Endodermal cell (in vitro differentiated cells): ENCODE measurements around the gene OTOA. TPM values are rescaled to one million over a fixed set of nuclear protein-coding genes. Genes with fewer than 3 reads are reported as not detected.
A peak's percentile ranks its signal among the peaks of the same experiment; 100 is the strongest.

Experiments used
- DNase-seq: peaks from one replicate; pipeline ENCODE4 v3.0.0-alpha.2; 2017
- H3K27ac ChIP-seq: 2 replicates; pipeline ENCODE4 v1.5.1; 2013; ENCODE audit warnings: mild to moderate bottlenecking, low read depth, low read length, moderate library complexity
- H3K27me3 ChIP-seq: 2 replicates; pipeline ENCODE4 v1.6.1; 2013; ENCODE audit warnings: mild to moderate bottlenecking, low read length, moderate library complexity; ENCODE audit not compliant: insufficient read depth, control insufficient read depth, poor library complexity, severe bottlenecking
- H3K36me3 ChIP-seq: 2 replicates; pipeline ENCODE4 v1.7.0; 2013; ENCODE audit warnings: mild to moderate bottlenecking, low read length, moderate library complexity; ENCODE audit not compliant: control insufficient read depth, insufficient read depth
- H3K4me1 ChIP-seq: one replicate; pipeline ENCODE4 v1.7.0; 2013; ENCODE audit warnings: low read length; ENCODE audit not compliant: control insufficient read depth, insufficient read depth
- H3K4me3 ChIP-seq: 2 replicates; pipeline ENCODE4 v1.5.1; 2013; ENCODE audit warnings: mild to moderate bottlenecking, low read length, moderate library complexity
- H3K9ac ChIP-seq: 2 replicates; pipeline ENCODE4 v1.6.1; 2013; ENCODE audit warnings: mild to moderate bottlenecking, low read length, moderate library complexity; ENCODE audit not compliant: poor library complexity, severe bottlenecking; ENCODE audit errors: extremely low read depth
- H3K9me3 ChIP-seq: 2 replicates; pipeline ENCODE4 v1.6.1; 2013; ENCODE audit warnings: mild to moderate bottlenecking, low read length, moderate library complexity; ENCODE audit not compliant: control insufficient read depth
- H3K27ac Mint-ChIP-seq: 2 replicates; pipeline ENCODE4 v1.8.0; 2020; ENCODE audit warnings: mixed read lengths
- H3K27me3 Mint-ChIP-seq: 2 replicates; pipeline ENCODE4 v1.8.0; 2021; ENCODE audit warnings: mild to moderate bottlenecking, mixed read lengths; ENCODE audit not compliant: insufficient read depth
- H3K36me3 Mint-ChIP-seq: 2 replicates; pipeline ENCODE4 v1.8.0; 2020; ENCODE audit warnings: low read depth, mixed read lengths
- H3K4me1 Mint-ChIP-seq: 2 replicates; pipeline ENCODE4 v1.8.0; 2020; ENCODE audit warnings: mixed read lengths
- H3K4me3 Mint-ChIP-seq: 2 replicates; pipeline ENCODE4 v1.8.0; 2020; ENCODE audit warnings: mild to moderate bottlenecking, moderate library complexity, mixed read lengths
- H3K9me3 Mint-ChIP-seq: 2 replicates; pipeline ENCODE4 v1.8.0; 2020; ENCODE audit warnings: mild to moderate bottlenecking, mixed read lengths
- WGBS, 2 experiments: methylation state at CpG; one replicate each; pipeline versions ENCODE4 v1.1.5 to v1.1.7; 2013; ENCODE audit warnings: missing lambda C conversion rate in 2 of 2, mixed read lengths in 1 of 2; ENCODE audit not compliant: insufficient coverage in 1 of 2, insufficient read length in 1 of 2; 5-methylcytosine and 5-hydroxymethylcytosine counted together
- total RNA-seq, 2 donors: library from RNA; stranded (reverse); fragmentation: NEBNext Ultra II Directional in 1 of 2; extraction: Animal tissue kit (Norgen Biotek cat#: 25700) in 1 of 2; gene quantifications; 2 replicates in 1 of 2; 3 replicates in 1 of 2; pipeline ENCODE4 v1.2.1, GENCODE V29; 2021
- TF ChIP-seq, protein P1 (sequence below): fragments of 200-600 bp; sonication (generic); conservative IDR thresholded peaks from 2 replicates; pipeline ENCODE4 v1.5.0; 2021; ENCODE audit warnings: antibody characterized with exemption, mild to moderate bottlenecking

Gene OTOA
- total RNA-seq, 2 donors from 2014 or later, result 0.07 to 0.09 TPM

DNA sequence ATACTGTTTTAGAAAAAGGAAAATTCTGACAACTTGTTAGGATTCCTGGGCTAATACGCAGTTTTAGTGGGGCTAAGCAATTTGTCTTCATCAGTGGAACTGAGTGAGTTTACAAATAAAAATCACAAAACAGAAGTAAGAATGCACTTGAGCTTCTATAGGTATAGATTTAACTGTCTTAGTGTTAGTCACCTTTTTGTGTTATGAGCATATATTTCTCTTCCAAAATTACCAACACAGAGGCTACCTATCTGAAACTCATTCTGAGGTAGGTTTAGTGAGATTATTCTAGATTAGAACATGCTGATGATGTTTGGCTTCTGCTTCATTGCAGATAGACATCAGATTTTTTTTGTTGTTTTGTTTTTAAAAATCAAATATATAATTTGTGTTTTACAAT is 41.2 kb upstream of the OTOA start:
- Histone ChIP-seq H3K4me1 (peaks cover 4% of the 10 kb centered on the region), H3K27me3 (no peaks in the 10 kb centered on the region), H3K4me3 (no peak overlapping the region), H3K36me3 (peaks cover 47% of the 10 kb centered on the region), H3K9me3 (peaks cover 1% of the 10 kb centered on the region), H3K27ac (no peak overlapping the region), H3K9ac (no peak overlapping the region)
- Mint-ChIP-seq H3K27me3 (no peaks in the 10 kb centered on the region), H3K4me3 (no peak overlapping the region), H3K27ac (no peak overlapping the region), H3K4me1 (peaks cover 22% of the 10 kb centered on the region), H3K36me3 (peaks cover 64% of the 10 kb centered on the region), H3K9me3 (peaks cover 5% of the 10 kb centered on the region)
- TF ChIP-seq, protein P1, sequence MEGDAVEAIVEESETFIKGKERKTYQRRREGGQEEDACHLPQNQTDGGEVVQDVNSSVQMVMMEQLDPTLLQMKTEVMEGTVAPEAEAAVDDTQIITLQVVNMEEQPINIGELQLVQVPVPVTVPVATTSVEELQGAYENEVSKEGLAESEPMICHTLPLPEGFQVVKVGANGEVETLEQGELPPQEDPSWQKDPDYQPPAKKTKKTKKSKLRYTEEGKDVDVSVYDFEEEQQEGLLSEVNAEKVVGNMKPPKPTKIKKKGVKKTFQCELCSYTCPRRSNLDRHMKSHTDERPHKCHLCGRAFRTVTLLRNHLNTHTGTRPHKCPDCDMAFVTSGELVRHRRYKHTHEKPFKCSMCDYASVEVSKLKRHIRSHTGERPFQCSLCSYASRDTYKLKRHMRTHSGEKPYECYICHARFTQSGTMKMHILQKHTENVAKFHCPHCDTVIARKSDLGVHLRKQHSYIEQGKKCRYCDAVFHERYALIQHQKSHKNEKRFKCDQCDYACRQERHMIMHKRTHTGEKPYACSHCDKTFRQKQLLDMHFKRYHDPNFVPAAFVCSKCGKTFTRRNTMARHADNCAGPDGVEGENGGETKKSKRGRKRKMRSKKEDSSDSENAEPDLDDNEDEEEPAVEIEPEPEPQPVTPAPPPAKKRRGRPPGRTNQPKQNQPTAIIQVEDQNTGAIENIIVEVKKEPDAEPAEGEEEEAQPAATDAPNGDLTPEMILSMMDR, result no peak
- no peak for DNase-seq
- 82% methylated on average over 1 of the region's 1 CpG; no CpG with 5 or more reads in 1 of the 2 experiments for WGBS, 2 experiments

DNA sequence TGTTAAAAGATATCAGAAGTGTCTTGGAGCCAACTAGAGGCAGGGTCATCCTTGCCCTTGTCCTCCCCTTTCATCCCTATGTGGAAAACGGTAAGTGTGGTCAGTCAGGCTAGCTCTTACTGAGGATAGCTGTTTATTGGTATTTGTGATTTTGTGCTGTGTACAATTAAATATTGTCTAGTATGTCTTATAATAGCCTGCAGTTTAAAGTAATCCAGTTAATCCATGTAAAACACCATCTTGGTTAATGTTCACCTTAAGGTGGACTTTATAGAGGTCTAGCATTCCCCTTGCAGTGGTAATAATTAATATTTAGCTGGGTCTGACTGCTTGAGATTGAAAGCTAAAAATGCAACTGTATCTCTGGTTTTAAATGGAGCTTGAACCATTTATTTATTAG is 38.7 kb upstream of the OTOA start:
- Histone ChIP-seq H3K4me1 (no peaks in the 10 kb centered on the region), H3K9me3 (peaks cover 26% of the 10 kb centered on the region), H3K36me3 (peaks cover 58% of the 10 kb centered on the region), H3K9ac (no peak overlapping the region), H3K27me3 (no peaks in the 10 kb centered on the region), H3K4me3 (no peak overlapping the region), H3K27ac (no peak overlapping the region)
- TF ChIP-seq, protein P1, result no peak
- Mint-ChIP-seq H3K27me3 (no peaks in the 10 kb centered on the region), H3K4me1 (peaks cover 9% of the 10 kb centered on the region), H3K9me3 (peaks cover 29% of the 10 kb centered on the region), H3K27ac (no peak overlapping the region), H3K4me3 (no peak overlapping the region), H3K36me3 (peaks cover 72% of the 10 kb centered on the region)
- WGBS, 2 experiments, result 87% methylated on average over 1 of the region's 1 CpG; no CpG with 5 or more reads in 1 of the 2 experiments
- no peak for DNase-seq

DNA sequence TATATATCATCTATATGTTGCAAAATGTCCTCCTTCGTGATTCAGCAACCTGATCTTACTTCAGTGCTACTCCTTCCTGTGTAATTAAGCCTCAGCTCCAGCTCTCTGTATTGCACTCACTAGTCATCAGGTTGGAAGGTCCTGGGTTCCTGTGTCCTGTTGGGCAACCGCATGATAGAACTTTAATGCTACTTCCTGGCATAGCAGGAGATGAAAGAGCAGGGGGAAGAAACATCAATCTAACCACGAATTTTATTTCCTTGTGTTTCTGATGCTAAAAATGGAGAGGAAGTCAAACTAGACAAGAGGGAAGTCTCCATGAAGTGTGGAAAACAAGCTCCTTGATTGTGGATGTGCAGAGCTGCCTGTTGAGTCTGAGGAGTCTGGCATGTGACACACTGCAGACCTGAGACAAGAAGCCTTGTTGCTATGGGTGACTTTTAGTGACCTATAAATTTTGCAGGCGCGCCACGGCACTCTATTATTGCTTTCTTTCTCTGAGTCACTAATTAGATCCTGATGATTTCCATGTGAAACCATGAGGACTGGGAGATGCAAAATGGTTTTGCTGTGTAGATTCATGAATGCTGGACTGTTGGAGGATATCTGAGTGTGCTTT is 37.0 kb upstream of the OTOA start:
- Mint-ChIP-seq H3K9me3 (peaks cover 36% of the 10 kb centered on the region), H3K27ac (no peak overlapping the region), H3K4me1 (peaks cover 5% of the 10 kb centered on the region), H3K27me3 (no peaks in the 10 kb centered on the region), H3K36me3 (peaks cover 76% of the 10 kb centered on the region), H3K4me3 (no peak overlapping the region)
- peak; percentile 14 for DNase-seq
- peaks cover 32% of the 10 kb centered on the region for H3K9me3 ChIP-seq
- H3K4me3 ChIP-seq, result no peak overlapping the region
- no peak overlapping the region for H3K27ac ChIP-seq
- H3K27me3 ChIP-seq, result no peaks in the 10 kb centered on the region
- TF ChIP-seq, protein P1, result no peak
- 89 to 96% methylated on average over 6 of the region's 6 CpGs for WGBS, 2 experiments
- peaks cover 60% of the 10 kb centered on the region for H3K36me3 ChIP-seq
- no peak overlapping the region for H3K9ac ChIP-seq
- no peaks in the 10 kb centered on the region for H3K4me1 ChIP-seq
